Measurements from ENCODE around the gene NDC80. TPM values are rescaled to one million over a fixed set of nuclear protein-coding genes. Genes with fewer than 3 reads are reported as not detected.

Gene NDC80
- total and polyA plus RNA-seq, 9 of the 15 experiments (the other 6 are each of a cell fraction or from before 2014, with no cell fraction given): 65.2 to 97.9 (median 83.3) TPM

GRCh38 chr18:2569338-2570207 is 1.8 kb upstream of the NDC80 start (continued):
- TF ChIP-seq CXXC5 (CRISPR knock-in tag; IDR thresholded peaks at IDR 0.05) (no peak), SOX6 (IDR thresholded peaks at IDR 0.05) (no peak), NBN (IDR thresholded peaks at IDR 0.05; ENCODE audit: low read depth) (no peak; the same call in 1 of the 2 replicates), ZBTB7A (IDR thresholded peaks at IDR 0.05; ENCODE audit: borderline replicate concordance, control insufficient read depth, low read depth, low read length) (no peak), ZNF785 (CRISPR knock-in tag; IDR thresholded peaks at IDR 0.05) (no peak), TEAD4 (IDR thresholded peaks at IDR 0.05; ENCODE audit: low read length) (no peak), TEAD4 (CRISPR knock-in tag; IDR thresholded peaks at IDR 0.05; ENCODE audit: borderline replicate concordance) (no peak), PHF21A (IDR thresholded peaks at IDR 0.05; ENCODE audit: borderline replicate concordance, low read depth) (no peak), TEAD2 (tag; IDR thresholded peaks at IDR 0.05) (no peak), ESRRA (IDR thresholded peaks at IDR 0.05; ENCODE audit: borderline replicate concordance, low read depth) (no peak), TEAD1 (CRISPR knock-in tag; IDR thresholded peaks at IDR 0.05) (peak in 1 of 2 experiments; percentile 26; a peak in 1 of 4 replicates), TBL1XR1 (IDR thresholded peaks at IDR 0.05; ENCODE audit: low read length in 2 of 2) (no peak), PURB (CRISPR knock-in tag; IDR thresholded peaks at IDR 0.05; ENCODE audit: low read depth) (no peak), XRCC4 (IDR thresholded peaks at IDR 0.05; ENCODE audit: extremely low read depth, insufficient read depth, insufficient read length) (no peak), FOS (IDR thresholded peaks at IDR 0.05; ENCODE audit: extremely low read depth, insufficient read length) (no peak), ZNF217 (CRISPR knock-in tag; IDR thresholded peaks at IDR 0.05) (no peak), SETDB1 (IDR thresholded peaks at IDR 0.05; ENCODE audit: low read length) (no peak), ZKSCAN1 (IDR thresholded peaks at IDR 0.05; ENCODE audit: low read depth, low read length) (no peak), ZNF695 (CRISPR knock-in tag; IDR thresholded peaks at IDR 0.05) (no peak), ZNF780A (CRISPR knock-in tag; IDR thresholded peaks at IDR 0.05) (no peak), LCOR (CRISPR knock-in tag; IDR thresholded peaks at IDR 0.05) (no peak)
- TF ChIP-seq, protein P1, sequence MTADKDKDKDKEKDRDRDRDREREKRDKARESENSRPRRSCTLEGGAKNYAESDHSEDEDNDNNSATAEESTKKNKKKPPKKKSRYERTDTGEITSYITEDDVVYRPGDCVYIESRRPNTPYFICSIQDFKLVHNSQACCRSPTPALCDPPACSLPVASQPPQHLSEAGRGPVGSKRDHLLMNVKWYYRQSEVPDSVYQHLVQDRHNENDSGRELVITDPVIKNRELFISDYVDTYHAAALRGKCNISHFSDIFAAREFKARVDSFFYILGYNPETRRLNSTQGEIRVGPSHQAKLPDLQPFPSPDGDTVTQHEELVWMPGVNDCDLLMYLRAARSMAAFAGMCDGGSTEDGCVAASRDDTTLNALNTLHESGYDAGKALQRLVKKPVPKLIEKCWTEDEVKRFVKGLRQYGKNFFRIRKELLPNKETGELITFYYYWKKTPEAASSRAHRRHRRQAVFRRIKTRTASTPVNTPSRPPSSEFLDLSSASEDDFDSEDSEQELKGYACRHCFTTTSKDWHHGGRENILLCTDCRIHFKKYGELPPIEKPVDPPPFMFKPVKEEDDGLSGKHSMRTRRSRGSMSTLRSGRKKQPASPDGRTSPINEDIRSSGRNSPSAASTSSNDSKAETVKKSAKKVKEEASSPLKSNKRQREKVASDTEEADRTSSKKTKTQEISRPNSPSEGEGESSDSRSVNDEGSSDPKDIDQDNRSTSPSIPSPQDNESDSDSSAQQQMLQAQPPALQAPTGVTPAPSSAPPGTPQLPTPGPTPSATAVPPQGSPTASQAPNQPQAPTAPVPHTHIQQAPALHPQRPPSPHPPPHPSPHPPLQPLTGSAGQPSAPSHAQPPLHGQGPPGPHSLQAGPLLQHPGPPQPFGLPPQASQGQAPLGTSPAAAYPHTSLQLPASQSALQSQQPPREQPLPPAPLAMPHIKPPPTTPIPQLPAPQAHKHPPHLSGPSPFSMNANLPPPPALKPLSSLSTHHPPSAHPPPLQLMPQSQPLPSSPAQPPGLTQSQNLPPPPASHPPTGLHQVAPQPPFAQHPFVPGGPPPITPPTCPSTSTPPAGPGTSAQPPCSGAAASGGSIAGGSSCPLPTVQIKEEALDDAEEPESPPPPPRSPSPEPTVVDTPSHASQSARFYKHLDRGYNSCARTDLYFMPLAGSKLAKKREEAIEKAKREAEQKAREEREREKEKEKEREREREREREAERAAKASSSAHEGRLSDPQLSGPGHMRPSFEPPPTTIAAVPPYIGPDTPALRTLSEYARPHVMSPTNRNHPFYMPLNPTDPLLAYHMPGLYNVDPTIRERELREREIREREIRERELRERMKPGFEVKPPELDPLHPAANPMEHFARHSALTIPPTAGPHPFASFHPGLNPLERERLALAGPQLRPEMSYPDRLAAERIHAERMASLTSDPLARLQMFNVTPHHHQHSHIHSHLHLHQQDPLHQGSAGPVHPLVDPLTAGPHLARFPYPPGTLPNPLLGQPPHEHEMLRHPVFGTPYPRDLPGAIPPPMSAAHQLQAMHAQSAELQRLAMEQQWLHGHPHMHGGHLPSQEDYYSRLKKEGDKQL (CRISPR knock-in tag; IDR thresholded peaks at IDR 0.05; ENCODE audit: borderline replicate concordance): no peak
- TF ChIP-seq, protein P2, sequence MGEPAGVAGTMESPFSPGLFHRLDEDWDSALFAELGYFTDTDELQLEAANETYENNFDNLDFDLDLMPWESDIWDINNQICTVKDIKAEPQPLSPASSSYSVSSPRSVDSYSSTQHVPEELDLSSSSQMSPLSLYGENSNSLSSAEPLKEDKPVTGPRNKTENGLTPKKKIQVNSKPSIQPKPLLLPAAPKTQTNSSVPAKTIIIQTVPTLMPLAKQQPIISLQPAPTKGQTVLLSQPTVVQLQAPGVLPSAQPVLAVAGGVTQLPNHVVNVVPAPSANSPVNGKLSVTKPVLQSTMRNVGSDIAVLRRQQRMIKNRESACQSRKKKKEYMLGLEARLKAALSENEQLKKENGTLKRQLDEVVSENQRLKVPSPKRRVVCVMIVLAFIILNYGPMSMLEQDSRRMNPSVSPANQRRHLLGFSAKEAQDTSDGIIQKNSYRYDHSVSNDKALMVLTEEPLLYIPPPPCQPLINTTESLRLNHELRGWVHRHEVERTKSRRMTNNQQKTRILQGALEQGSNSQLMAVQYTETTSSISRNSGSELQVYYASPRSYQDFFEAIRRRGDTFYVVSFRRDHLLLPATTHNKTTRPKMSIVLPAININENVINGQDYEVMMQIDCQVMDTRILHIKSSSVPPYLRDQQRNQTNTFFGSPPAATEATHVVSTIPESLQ (CRISPR knock-in tag; IDR thresholded peaks at IDR 0.05): no peak

All from K562 (cell line).